GM10847 (cell line): Measurements from ENCODE around the gene PAPPA.

Experiments
- POLR2A ChIP-seq: IDR thresholded peaks from 2 replicates; pipeline ENCODE4 v1.6.1; 2011; ENCODE audit not compliant: insufficient read length; ENCODE audit errors: extremely low read depth

Gene PAPPA

DNA sequence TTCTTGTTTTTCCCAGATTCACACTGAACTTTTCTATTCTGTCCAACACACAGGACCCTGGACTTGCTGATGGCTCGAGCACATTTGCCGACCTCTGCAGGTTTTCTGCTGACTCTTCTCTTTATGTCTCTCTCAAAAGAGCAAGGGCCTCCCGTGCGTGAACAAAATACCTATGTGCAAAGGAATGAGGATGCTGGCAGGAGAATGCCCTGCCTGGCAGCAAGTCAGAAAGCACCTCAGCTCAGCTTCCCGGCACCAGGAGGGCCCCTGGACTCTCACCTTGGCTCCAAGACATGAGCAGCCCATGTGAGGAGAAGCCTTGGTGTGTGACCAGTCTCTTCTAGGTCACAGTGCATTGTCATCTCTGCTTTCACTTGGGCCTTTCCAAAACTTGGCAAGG, 36.1 kb downstream of the PAPPA start:
- no peak for TF ChIP-seq POLR2A

- no peak for TF ChIP-seq POLR2A
Observed at GRCh38 chr9:116190637-116191396, 37.2 kb downstream of the PAPPA start.

DNA sequence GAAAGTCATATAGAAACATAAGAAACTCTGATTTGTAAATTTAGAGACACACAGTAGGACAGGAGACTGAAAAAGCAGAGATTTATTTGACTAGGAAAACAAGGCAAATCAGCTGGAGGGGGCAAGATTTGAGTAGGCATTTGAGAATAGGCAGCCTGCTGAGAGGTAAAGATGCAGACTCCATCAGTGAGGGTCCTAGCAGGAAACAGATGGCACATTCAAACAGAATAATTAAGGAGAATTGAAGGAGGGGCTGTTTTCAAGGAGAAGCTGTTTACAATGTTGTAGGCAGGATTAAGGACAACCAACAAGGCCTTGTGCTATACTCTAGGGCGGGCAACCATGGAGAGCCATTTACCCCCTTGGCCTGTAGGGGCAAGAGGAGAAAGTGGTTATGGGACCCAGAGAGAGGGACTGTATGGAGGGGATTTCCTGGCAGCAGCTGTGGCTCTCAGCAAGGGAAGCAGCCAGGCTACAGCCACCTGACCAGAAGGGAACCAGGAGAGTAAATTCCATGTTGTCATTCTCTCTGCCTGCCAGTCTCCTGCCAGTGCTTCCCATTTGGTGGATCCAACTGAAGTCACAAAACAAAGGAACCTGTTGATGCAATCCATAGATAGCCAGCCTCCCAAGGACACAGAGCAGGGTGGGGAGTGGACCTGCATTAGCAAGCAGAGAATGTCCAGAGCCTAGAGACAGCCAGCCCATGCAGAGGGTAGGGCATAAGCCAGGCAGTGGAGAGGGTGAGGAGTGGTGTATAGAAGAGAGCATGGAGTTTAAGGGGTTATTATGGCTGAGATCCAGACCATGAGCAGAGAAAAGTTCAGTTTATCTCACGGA, 38.2 kb downstream of the PAPPA start:
- no peak for TF ChIP-seq POLR2A

- TF ChIP-seq POLR2A: no peak
Observed at GRCh38 chr9:116193636-116194035, 40.0 kb downstream of the PAPPA start.

- no peak for TF ChIP-seq POLR2A
Observed at GRCh38 chr9:116196806-116197205, 43.2 kb downstream of the PAPPA start.

DNA sequence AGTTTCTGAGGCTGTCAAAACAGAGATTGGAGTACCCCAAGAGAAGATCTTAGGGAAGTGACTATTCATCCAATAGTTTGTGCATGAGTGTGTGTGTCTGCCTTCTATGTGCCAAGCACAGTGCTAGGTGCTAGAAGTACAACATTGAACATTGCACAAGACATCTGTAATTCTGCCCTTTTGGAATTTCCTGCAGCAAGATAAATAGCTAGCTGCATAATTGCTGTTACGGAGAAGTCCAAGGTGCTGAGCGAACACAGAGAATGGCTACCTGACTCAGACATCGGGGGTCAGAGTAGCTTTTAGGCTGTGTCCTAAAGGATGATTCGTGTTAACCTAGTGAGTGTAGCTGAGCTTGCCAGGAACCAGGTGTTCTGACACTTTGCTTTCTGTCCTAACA, 44.8 kb downstream of the PAPPA start:
- no peak for TF ChIP-seq POLR2A

DNA sequence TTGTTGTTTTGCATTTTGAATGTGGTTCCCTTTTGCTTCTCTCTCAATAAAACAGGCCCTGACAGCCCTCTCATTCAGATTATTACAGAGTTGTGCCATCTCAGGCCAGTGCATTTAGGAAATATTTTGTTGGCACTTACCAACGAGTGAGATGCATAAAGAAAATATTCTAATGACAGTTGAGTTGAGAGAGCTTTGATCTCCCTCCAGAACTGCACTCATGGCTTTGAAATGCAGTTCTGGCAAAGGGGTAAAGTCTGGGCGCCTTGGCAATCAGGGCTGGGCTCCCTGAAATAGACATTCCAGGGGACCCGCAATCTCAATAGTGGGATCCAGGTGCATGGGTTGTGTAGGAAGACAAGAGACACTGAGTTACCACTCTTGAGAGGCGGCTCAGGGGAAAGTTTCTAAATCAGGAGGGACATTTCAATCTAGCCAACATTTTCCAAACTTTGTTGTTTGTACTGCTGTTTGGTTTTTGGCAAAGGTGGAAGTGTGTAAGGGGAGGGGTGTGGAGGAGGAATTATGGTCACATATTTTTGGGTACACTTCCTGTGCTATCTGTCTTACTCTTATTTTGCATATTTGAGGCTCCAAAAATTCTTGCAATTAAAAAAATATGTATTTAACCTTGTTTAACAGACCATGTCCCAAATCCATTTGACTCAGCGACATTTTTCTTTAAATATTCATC, 48.8 kb downstream of the PAPPA start:
- no peak for TF ChIP-seq POLR2A

- no peak for TF ChIP-seq POLR2A
Observed at GRCh38 chr9:116204252-116204882, 50.8 kb downstream of the PAPPA start.

DNA sequence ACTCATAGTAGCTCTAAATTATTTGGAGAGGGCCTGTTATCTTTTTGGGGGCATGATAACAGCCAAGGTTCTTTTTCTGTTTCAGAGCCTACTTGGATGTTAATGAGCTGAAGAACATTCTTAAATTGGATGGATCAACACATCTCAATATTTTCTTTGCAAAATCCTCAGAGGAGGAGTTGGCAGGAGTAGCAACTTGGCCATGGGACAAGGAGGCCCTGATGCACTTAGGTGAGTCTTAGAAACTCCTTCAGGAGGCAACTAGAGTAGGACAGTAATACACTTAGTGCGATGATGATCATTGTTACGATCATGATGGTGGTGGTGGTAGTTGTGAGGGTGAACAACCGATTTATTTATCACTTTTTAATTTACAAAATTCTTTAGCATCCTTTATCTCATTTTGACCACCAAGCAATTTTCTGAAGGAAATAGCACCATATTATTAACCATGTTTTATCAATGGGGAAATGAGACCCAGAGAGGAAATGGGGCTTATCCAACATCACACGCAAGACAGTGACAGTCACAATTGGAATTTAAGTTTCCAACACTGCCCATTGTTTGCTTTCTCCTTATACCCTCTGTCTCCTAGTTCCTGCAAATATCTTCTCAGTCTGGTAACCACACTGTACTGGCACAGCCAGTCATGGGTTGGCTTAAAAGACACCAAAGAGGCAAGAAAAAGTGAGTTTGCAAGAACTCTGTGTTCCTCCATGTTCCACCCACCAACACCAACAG, 54.0 kb downstream of the PAPPA start:
- no peak for TF ChIP-seq POLR2A

GRCh38 chr9:116208417-116209232, 55.0 kb downstream of the PAPPA start:
- TF ChIP-seq POLR2A: no peak

GRCh38 chr9:116209414-116210116, 56.0 kb downstream of the PAPPA start:
- no peak for TF ChIP-seq POLR2A

- no peak for TF ChIP-seq POLR2A
Observed at GRCh38 chr9:116212986-116213692, 59.5 kb downstream of the PAPPA start.

DNA sequence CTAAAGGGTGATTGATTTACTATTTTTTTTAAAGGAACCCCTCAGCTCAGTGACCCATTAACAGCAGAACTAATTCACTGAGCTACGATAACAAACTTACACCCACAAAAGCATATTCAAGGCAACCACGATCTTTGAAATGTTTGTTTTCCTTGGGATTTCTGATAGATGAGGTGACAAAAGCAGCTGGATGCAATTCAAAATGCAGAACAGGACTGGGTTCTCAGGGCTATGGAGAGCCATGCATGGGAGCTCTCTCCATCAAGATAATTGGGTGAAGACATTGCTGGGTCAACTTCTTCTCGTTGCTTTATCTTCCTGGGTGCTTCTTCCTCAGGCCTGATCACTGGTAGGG, 60.1 kb downstream of the PAPPA start:
- TF ChIP-seq POLR2A: no peak
